Activated CD4-positive, alpha-beta T cell treated with anti-CD3 and anti-CD28 coated beads, Interleukin-2, amount 50 U/mL, for 4 hours (primary cell): ENCODE measurements around the gene UNK.
"Not testable (repeated sequence)": the region's sequence is repeated elsewhere in the genome, so short reads cannot be mapped to it uniquely, and the experiment has no call there.

ENCODE experiments used
- DNase-seq, 2 experiments: peaks; one replicate each; pipeline ENCODE4 v3.0.0-alpha.2; 2020

The UNK gene

DNA sequence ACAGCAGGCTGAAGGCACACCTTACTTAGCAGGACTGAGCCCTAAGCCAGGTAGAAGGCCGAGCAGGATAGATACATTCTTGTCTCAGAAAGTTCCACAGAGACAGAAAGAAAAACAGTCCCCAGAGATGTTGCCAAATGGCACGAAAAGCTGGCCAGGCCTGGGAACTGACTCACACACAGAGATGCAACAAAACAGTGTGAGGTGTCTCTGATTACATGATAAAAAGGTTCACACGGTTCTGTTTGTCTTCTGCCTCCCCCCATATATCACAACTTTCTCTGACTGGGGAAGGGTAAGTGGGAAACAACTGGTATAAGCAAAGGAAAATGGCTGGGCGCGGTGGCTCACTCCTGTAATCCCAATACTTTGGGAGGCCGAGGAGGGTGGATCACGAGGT is 68.8 kb downstream of the UNK start:
- no peak for DNase-seq

DNA sequence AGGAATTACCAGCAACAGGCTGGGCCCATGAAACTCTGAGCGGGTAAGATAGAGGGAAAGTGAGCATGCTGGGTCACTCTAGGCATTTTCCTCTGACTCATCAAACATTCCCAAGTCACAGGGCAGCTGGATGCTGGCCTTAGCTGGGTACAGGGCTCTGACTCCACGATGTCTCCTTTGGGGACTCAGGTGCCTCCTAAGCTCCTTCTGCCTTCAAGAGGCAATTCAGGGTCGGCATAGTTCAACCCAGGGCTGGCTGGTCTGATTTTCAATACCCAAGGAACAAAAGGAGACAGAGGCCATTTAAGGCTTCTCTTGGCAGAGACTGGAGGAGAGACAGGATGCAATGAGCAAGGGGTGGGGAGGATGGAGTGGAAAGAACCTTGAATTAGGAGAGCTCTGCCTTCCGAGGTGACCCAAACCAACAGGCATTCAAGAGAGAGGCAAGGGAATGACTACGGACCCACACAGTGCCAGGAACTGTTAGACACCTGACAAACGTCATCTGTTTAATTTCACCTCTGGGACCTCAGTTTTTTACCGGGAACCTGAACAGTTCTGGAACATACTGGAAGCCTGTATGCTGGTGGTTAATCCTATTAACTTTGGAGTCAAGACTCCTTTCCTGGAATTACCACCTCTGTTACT is 69.6 kb downstream of the UNK start:
- DNase-seq = no peak

DNA sequence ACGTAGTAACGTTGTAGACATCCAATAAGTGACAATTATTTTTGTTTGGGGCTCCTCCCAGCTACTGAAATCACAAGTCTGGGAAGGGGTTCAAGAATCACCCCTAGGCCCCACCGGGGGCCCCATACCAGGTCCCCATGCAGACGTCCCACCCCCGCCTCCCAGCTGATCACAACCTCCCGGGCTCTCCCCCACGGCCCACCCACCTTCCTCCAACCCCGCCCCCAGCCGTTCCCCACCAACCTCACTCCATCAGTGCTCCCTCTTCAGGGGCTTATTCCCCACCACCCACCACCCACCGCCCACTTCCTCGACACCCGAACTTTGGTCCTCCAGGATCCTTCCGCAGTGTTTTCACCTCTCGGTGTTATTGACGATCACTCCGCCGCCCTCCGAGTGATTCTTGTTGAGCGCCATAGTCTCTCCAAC is 70.3 kb downstream of the UNK start:
- no peak for DNase-seq

DNA sequence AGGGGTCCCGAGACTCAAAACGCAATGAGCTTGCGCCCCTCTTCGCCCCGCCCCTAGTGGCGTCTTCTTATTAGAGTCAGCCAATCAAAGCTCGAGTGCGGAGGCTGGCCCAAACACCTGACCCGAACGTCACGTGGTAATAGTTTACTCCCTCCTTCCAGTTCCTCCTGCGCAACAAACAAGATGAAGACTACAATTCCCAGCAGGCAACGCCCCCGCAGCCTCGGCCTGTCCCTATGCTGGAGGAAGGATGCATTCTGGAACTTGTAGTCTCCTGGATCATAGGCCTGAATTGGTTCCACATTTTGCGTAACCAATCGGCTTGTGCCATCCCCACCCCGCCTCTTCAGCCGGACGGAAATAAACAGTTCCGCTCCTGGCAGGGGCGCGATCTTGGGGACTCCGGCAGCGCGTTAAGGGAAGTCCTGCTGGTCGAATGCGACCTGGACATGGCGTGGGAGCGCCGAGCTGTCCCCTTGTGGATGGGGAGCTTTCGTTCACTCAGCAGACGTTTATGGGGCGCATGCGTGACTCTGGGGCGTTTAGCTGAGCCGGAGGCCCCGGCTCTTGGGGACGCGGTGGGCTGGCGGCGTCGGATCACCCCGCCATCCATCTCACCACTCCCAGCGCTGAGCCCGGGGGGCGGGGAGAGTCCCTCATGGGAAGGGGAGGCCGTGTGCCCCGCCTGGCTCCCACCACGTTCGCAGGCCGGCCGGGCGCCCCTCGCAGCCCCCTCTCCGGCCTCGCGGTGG is 70.9 kb downstream of the UNK start, which contains the start of gene WBP2:
WBP2 (minus strand) TSS at position 26 of the 752 bp plus-strand sequence. CDS start 38 bp downstream, outside the sequence.
- peak; percentile 97 to 98 for DNase-seq

DNA sequence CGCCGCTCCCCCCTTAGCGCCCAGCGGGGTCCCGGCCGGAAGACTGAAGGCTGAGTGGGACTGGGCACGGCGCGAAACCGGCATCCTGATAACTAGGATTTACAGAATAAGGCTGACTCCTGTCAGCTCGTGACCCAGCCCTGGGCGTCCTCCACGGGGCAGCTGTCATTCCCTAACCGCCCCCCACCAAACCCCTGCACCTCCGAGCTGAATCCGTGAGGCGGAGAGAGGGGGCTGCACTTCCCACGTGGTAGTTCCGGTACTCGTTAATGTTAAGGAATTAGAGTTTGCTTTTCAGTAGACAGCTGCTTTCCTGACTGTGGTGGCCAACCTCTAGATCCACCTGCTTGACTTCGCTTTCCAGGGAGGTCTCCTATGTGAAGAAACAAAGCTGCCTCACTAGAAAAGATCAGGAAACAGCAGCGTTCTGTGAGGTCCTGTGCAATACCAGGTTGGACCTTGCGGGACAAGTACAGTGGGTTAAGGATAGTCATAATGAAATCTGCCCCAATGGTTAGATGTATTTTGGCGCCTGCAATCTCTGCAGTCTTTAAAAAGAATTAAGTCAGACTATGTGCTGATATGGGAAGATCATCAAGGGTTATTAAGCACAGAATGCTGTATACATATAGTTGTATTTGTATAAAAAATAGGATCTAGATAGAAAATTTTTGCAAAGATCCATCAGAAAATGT is 71.6 kb downstream of the UNK start:
- no peak for DNase-seq

DNA sequence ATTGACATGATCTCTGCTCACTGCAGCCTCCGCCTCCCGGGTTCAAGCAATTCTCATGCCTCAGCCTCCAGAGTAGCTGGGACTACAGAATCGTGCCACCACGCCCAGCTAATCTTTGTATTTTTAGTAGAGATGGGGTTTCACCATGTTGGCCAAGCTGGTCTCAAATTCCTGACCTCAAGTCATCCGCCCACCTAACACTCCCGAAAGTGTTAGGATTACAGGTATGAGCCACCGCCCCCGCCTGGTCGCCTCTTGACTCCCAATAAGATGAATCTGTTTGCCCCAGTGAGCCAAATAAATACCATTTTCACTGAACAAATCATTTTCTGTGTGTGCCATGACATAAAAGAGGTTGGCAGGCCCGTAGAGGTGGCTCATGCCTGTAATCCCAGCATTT is 74.8 kb downstream of the UNK start:
- DNase-seq = not testable (repeated sequence)

DNA sequence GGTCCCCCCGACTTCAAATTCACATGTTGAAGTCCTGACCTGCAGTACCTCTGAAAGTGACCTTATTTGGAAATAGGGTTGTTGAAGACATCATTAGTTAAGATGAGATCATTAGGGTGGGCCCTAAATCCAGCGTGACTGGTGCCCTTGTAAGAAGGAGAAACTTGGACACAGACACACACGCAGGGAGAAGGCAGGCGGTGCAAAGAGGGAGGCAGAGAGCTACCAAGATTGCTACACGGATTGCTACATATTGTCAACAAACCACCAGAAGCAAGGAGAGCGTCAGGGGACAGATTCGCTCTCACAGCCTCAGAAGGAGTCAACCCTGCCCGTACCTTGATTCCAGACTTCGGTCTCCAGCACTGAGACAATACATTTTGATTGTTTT is 77.3 kb downstream of the UNK start:
- DNase-seq = no peak

DNA sequence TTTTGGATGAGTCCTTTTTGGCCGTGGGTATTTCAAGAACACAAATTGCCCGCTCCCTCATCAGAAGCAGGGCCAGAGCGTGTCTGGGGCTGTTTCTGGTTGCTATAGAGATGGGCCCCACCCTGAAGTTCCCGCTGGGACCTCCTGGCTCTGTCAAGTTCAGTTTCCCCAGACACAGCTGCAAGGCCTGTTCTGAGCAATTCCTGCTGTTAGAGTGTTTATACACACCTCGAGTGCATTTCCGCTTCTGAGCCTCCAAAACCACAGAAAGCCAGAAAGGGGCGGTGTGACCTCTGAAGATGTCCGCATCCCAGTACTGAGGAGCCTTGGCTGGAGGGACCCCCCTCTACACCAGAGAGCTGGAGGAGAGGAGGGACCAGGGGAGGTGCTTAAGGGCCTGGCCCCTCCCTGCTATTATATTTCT is 79.9 kb downstream of the UNK start:
- no peak for DNase-seq

DNA sequence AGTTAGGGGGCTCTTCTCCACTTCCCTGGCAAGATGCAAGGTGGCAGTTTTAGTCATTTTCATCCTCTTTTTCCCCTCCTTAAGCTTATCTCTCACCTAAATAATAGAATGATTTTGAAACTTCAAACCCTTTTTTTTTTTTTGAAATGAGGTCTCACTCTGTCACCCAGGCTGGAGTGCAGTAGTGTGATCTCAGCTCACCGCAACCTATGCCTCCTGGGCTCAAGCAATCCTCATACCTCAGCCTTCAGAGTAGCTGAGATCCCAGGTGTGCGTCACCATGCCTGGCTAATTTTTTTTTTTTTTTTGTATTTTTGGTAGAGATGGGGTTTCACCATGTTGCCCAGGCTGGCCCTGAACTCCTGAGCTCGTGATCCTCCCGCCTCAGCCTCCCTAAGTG is 80.3 kb downstream of the UNK start:
- not testable (repeated sequence) for DNase-seq

DNA sequence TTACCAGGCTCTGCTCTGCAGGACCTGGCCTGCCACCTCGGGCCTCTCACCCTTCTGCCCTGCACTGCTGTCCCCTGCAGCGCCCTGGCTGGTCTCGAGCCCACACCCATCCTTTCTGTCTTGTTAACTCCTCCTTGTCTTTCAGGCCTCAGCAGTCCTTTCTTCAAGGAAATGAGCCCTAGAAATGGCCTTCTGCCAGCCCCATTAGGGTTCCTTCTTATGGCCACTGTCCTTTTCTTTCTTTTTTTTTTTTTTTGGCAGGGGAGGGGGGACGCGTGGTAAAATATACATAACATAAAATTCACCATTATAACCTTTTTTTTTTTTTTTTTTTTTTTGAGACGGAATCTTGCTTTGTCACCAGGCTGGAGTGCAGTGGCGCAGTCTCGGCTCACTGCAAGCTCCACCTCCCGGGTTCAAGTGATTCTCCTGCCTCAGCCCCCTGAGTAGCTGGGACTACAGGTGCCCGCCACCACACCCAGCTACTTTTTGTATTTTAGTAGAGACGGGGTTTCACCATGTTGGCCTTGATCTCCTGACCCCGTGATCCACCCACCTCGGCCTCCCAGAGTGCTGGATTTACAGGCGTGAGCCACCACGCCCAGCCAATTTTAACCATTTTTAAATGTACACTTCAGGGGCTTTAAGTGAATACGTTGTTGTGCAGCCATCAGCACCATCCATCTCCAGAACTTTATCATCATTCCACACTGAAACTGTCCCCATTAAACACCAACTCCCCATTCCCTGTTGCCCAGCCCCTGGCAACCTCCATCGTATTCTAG is 81.0 kb downstream of the UNK start:
- not testable (repeated sequence) for DNase-seq

DNA sequence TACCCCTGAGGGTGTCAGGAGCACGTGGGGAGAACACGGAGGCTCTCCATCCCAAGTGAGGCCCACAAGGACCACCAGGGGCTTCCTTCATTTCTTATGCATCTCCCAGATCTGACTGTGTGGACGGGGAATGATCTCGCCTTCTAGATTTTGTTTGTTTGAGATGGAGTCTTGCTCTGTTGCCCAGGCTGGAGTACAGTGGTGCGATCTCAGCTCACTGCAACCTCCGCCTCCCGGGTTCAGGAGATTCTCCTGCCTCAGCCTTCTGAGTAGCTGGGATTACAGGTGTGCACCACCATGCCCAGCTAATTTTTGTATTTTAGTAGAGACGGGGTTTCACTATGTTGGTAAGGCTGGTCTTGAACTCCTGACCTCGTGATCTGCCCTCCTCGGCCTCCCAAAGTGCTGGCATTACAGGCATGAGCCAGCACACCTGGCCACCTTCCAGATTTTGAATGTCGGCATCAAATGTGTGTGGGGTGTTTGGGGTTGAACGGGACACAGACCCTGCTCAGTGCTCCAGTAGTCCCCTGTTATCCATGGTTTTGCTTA is 84.2 kb downstream of the UNK start:
- DNase-seq = not testable (repeated sequence)

DNA sequence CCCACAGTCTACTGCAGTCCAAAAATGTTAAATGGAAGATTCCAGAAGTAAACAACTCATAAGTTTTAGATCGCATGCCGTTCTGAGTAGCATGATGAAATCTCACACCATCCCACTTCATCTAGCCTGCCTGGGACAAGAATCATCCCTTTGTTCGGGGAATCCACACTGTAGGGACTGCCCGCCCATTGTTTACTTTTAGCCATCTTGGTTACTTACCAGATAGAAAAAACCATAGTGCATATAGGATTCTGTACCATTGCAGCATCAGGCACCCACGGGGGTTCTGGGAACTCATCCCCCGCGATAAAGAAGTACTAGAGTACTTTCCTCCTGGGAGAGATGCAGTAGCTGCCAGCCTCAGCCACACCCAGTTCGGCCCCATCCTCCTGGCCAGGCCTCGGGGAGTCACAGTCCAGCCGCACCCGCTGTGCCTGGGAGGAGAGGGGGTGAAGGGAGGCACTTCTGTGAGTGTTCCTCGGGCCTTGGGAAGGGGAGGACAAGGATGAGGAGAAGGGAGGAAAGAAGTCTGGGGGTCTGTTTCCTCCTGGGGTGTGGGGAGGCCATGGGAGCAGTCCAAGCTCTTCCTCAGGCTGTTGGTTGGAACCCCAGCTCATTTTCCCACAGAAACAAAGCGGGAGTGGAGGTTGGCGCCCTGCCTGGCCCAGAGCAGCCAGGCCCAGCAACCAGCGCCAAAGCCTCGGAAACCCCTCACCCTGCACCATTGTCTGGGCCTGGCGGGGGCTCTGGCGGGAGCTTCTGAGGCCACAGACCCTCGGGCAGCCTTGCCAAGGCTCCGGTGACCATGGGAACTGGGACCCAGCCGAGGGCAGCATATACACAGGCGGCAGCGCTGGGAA is 84.9 kb downstream of the UNK start:
- no peak for DNase-seq

DNA sequence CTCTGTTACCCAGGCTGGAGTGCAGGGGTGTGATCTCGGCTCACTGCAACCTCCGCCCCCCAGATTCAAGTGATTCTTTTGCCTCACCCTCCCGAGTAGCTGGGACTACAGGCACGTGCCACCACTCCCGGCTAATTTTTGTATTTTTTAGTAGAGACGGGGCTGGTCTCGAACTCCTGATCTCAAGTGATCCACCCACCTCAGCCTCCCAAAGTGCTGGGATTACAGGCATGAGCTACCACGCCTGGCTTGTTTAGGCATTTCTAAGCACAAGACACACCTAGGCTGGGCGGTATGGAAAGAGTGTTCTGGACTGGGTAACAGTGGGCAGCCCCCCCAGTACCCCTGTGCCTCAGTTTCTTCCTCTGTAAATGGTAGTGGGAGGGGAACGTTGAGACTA is 85.6 kb downstream of the UNK start:
- DNase-seq = not testable (repeated sequence)

DNA sequence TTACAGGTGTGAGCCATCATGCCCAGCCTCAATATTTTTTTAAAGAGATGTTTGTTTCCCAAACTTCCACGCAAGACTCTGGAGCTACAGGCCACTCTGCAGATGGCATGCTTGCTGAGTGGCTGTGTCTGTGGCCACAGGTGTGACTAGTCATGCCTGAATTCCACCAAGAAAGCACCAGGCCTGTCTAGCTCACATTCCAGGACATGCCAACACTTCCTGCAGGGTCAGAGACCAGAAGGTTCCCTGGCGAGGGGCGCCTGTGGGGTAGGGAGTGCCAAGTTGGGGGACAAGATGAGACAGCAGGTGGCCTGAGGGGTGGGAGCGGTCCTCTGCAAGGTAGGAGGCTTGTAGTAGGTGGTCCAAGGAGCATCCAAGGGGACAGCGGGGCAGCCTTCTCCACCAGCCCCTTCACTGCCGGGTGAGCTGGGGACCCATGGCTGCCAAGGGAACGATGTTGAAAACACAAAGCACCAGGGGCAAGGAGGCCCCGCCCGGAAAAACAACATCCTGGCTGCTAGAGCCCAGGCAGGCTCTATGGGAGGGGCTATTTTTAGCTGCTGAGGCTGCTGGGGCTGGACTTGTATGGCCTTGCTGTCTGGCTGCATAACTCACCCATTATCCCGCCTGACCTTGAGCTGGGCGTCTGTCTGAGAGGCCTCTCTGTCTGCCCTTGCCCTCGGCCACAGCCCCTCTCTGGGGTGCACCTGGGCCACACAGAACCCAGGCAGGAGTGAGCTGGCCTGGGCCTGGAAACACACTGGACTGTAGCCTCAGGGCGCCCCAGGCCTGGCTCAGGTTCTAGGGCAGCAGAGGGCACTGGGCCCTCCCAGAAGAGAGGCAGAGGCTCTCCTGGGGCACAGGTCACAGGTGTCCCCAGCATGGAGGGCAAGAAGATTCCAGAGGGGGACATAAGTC is 88.1 kb downstream of the UNK start:
- peak in 1 of 2 experiments; percentile 31 for DNase-seq

DNA sequence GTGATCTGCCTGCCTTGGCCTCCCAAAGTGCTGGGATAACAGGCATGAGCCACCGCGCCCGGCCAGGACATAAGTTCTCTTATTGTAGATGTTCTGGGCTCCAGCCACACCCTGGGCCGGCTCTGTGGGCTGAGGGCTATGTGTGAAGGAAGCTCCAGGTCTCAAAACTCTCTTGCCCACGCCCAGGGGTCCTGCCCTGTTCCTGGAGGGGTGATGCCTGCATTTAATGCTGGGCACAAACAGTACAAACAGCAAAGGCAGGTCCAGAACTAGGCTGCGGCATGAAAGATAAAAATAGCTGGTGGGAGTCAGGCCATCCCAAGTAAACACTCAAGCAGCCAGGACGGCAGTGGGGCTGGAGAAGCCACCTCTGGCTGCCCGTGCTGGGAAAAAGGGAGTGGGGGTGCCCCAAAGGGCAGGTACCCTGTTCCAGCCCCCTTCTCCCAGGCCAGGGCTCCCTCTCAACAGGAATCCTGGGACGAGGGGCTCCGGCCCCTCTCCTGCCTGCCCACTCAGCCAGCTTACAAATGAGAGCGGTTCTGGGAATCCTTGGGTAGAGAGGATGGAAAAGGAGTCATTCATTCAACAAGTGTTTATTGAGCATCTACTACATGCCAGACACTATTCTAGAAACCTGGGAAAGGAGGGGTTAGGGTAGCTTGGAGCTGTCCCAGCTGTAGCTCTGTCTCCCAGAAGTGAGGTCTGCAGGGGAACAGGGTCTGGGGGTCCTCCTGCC is 89.1 kb downstream of the UNK start:
- DNase-seq = no peak

DNA sequence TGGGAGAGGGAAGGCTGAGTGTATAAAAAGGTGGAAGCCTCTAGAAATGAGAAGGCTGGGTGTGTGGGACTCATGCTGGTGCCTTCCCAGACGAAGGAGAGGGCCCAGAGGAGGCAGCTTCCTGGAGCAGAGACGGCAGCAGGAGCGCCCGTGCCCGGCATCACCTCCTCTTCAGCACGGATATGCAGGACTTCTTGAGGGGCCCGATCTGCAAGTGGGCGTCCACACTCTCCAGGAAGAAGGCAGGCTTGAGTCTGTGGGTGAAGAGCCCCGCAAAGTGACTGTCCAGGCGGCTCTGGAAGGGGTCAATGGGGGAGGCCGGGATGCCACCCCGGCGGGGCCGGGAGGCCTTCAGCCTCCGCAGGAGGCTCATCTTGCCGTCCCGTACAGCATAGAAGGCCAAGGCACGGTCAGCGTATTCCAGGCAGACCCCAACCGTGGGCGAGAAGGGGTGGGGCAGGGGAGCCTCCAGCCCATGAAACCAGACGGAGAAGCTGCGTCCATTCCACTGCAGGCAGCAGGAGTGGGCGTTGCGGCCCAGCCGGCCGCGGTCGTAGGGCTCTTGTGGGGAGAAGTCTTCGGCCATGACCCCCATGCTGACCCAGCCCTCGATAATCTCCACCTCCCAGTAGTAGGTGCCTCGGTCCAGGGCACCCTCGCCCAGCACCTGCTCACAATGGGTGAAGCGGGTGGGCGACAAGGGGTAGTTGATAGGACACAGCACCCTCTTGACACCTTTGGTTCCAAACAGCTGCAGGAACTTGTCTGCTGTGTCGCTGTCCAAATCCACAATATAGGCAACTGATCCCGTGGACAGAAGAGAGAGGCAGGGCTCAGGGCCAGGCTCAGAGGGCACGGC is 89.9 kb downstream of the UNK start:
- no peak for DNase-seq
